Activated naive CD8-positive, alpha-beta T cell (primary cell): Measurements from ENCODE around the gene AHNAK2.
"Not testable (repeated sequence)": the region's sequence is repeated elsewhere in the genome, so short reads cannot be mapped to it uniquely, and the experiment has no call there.

Experiments used
- H3K27ac Mint-ChIP-seq: one replicate; pipeline ENCODE4 v1.8.0; 2021; ENCODE audit warnings: mixed read lengths
- H3K27me3 Mint-ChIP-seq: one replicate; pipeline ENCODE4 v1.8.0; 2021; ENCODE audit warnings: mixed read lengths
- H3K36me3 Mint-ChIP-seq: one replicate; pipeline ENCODE4 v1.8.0; 2021; ENCODE audit warnings: mixed read lengths
- H3K4me1 Mint-ChIP-seq: one replicate; pipeline ENCODE4 v1.8.0; 2021; ENCODE audit warnings: low read depth, mixed read lengths
- H3K4me3 Mint-ChIP-seq: one replicate; pipeline ENCODE4 v1.8.0; 2021; ENCODE audit warnings: mild to moderate bottlenecking, mixed read lengths
- H3K9me3 Mint-ChIP-seq: one replicate; pipeline ENCODE4 v1.8.0; 2021; ENCODE audit warnings: low read depth, mixed read lengths

AHNAK2 gene

GRCh38 chr14:104908303-104908702 is 69.9 kb downstream of the AHNAK2 start:
- Mint-ChIP-seq H3K36me3 (peaks cover 7% of the 10 kb centered on the region), H3K9me3 (peaks cover 10% of the 10 kb centered on the region), H3K27me3 (peaks cover 32% of the 10 kb centered on the region), H3K27ac (no peak overlapping the region), H3K4me1 (no peaks in the 10 kb centered on the region), H3K4me3 (no peak overlapping the region)

DNA sequence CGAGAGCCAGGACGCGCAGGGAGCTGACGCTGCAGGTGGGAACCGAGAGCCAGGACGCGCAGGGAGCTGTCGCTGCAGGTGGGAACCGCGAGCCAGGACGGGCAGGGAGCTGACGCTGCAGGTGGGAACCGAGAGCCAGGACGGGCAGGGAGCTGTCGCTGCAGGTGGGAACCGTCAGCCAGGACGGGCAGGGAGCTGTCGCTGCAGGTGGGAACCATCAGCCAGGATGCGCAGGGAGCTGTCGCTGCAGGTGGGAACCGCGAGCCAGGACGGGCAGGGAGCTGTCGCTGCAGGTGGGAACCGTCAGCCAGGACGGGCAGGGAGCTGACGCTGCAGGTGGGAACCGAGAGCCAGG is 72.6 kb downstream of the AHNAK2 start:
- not testable (repeated sequence) for H3K36me3 Mint-ChIP-seq, H3K27ac Mint-ChIP-seq, H3K9me3 Mint-ChIP-seq, H3K4me3 Mint-ChIP-seq, H3K4me1 Mint-ChIP-seq
- peaks cover 22% of the 10 kb centered on the region for H3K27me3 Mint-ChIP-seq

- not testable (repeated sequence) for H3K36me3 Mint-ChIP-seq, H3K4me3 Mint-ChIP-seq, H3K27ac Mint-ChIP-seq, H3K9me3 Mint-ChIP-seq, H3K4me1 Mint-ChIP-seq
- peaks cover 17% of the 10 kb centered on the region for H3K27me3 Mint-ChIP-seq
Measured at GRCh38 chr14:104904650-104905578, 73.3 kb downstream of the AHNAK2 start.

DNA sequence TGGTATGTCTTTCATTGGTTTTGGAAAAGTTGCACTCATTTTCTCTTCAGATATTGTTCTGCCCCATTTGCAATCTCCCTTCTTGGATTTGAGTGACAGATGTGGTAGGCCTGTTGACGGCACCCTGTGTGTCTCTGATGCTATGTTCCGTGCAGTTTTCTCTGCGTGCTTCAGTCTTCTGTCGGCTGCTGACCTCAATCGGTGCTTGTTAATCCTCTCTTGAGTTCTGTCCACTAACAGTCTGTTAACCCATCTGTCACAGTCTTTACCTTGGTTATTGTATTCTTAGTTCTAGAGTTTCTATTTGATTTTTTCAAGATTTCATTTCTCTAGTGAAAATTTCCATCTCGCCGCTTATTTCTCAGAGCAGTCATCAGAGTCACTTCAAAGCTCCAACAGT is 74.2 kb downstream of the AHNAK2 start:
- Mint-ChIP-seq H3K36me3 (no peaks in the 10 kb centered on the region), H3K27me3 (peaks cover 13% of the 10 kb centered on the region), H3K9me3 (no peaks in the 10 kb centered on the region), H3K4me1 (no peaks in the 10 kb centered on the region), H3K27ac (no peak overlapping the region), H3K4me3 (no peak overlapping the region)

DNA sequence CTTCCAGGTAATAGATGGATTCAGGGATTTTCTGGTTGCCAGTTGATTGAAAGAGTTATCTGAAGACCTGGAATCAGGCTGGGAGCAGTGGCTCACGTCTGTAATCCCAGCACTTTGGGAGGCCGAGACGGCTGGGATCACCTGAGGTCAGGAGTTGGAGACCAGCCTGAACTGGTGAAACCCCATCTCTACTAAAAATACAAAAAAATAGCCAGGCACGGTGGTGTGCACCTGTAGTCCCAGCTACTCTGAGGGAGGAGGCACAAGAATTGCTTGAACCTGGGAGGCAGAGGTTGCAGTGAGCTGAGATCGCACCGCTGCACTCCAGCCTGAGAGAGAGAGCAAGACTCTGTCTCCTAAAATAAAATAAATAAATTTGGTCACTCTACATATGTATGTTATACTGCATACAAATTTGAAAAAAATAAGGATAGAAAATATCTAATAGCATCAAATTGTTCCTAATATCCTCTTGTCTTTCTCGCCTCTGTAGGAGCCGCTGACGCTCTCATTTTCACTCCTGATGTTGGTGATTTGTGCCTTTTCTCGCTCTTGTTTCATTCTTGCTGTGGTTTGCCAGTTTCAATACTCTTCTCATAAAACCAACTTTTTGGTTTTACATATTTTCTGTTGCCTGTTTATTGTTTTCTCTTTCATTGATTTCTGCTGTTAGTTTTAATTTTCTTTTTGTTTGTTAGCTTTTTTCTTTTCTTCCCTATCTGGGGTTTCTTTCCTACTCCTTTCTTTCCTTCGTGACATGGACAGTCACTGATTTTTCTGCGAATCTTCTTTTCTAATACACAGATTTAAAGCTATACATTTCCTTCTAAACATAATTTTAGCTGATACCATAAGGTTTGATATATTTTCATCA is 77.3 kb downstream of the AHNAK2 start:
- Mint-ChIP-seq H3K36me3 (no peaks in the 10 kb centered on the region), H3K4me1 (no peaks in the 10 kb centered on the region), H3K4me3 (no peak overlapping the region), H3K27me3 (peaks cover 13% of the 10 kb centered on the region), H3K27ac (no peak overlapping the region), H3K9me3 (no peaks in the 10 kb centered on the region)

DNA sequence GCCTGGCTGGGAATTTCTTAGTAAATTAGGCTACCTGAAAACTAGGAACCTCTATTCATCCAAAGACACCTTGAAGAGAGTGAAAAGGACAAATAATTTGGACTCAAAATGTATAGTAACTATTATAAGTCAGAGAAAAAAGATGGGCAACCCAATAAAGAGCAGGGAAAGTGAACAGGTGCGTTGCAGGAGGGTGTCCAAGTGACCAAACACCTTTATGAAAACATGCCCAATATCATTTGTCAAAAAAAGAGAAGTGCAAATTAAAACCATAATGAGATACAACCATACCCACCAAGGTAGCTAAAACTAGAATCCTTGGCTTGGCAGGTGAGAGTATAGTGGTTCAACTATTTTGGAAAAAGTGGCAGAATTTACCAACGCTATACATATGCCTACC is 78.4 kb downstream of the AHNAK2 start:
- no peaks in the 10 kb centered on the region for H3K4me1 Mint-ChIP-seq
- no peaks in the 10 kb centered on the region for H3K9me3 Mint-ChIP-seq
- H3K27ac Mint-ChIP-seq = no peak overlapping the region
- H3K27me3 Mint-ChIP-seq = peaks cover 11% of the 10 kb centered on the region
- no peaks in the 10 kb centered on the region for H3K36me3 Mint-ChIP-seq
- H3K4me3 Mint-ChIP-seq = no peak overlapping the region

DNA sequence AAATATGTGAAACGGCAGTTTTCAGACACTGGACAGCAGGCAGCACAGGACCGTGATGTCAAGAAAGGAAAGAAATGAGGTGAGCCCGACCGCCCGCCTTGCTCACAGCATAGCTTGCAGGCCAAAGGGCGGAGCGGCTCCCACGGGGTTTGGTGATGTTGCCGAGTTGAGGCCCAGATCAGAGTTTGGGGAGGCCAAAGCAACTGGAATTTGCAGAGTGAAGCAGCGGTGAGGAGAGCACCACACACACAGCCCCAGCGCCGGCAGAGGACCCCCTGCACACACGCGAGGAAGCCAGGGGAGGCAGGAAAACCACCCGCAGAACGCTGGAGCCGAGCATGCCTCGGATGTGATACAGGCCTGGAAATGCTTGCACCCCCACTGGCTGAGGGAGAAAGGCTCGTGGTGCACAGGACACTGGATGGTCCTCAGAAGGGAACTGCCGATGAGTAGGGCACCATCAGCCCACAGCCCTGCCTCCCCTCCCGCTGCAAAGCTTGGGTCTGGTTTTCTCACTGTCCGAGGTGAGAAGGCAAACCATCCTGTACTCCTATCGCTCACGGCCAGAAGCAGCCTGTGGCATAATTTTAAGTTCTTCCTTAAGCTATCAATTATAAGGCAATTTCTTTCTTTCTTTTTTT is 79.2 kb downstream of the AHNAK2 start:
- Mint-ChIP-seq H3K36me3 (no peaks in the 10 kb centered on the region), H3K4me1 (no peaks in the 10 kb centered on the region), H3K27me3 (peaks cover 4% of the 10 kb centered on the region), H3K9me3 (no peaks in the 10 kb centered on the region), H3K4me3 (no peak overlapping the region), H3K27ac (no peak overlapping the region)

DNA sequence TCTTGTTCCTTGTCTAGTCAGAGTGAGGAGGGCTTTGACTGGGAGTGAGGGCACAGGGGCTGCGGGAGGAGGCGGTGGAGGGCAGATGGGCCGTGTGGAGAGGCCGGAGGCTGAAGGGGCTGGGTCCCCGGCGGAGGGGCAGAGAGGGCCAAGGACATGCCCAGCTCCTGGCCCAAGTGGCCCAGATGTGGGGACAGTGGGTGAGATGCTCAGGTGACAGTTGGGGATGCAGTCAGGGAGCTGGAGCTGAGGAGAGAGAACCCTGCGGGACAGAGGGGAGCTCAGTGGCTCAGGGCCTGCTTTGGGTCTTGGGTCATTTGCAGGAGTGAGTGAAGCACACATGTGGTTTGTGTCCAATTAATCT is 80.0 kb downstream of the AHNAK2 start:
- Mint-ChIP-seq H3K36me3 (no peaks in the 10 kb centered on the region), H3K9me3 (no peaks in the 10 kb centered on the region), H3K27me3 (peaks cover under 1% of the 10 kb centered on the region), H3K4me1 (no peaks in the 10 kb centered on the region), H3K4me3 (no peak overlapping the region), H3K27ac (no peak overlapping the region)

- H3K4me3 Mint-ChIP-seq = no peak overlapping the region
- no peak overlapping the region for H3K27ac Mint-ChIP-seq
- H3K4me1 Mint-ChIP-seq = no peaks in the 10 kb centered on the region
- no peaks in the 10 kb centered on the region for H3K36me3 Mint-ChIP-seq
- no peaks in the 10 kb centered on the region for H3K27me3 Mint-ChIP-seq
- H3K9me3 Mint-ChIP-seq = no peaks in the 10 kb centered on the region
Measured at GRCh38 chr14:104897330-104898194, 80.6 kb downstream of the AHNAK2 start.

GRCh38 chr14:104895786-104896661 is 82.2 kb downstream of the AHNAK2 start:
- no peaks in the 10 kb centered on the region for H3K9me3 Mint-ChIP-seq

GRCh38 chr14:104895207-104895785 is 82.9 kb downstream of the AHNAK2 start:
- Mint-ChIP-seq H3K9me3 (no peaks in the 10 kb centered on the region), H3K4me1 (no peaks in the 10 kb centered on the region), H3K27me3 (no peaks in the 10 kb centered on the region), H3K27ac (no peak overlapping the region), H3K4me3 (no peak overlapping the region), H3K36me3 (no peaks in the 10 kb centered on the region)

More at GRCh38 chr14:104895786-104896661, 82.2 kb downstream of the AHNAK2 start:
- no peaks in the 10 kb centered on the region for H3K27me3 Mint-ChIP-seq
- H3K27ac Mint-ChIP-seq = no peak overlapping the region
- H3K36me3 Mint-ChIP-seq = no peaks in the 10 kb centered on the region
- no peak overlapping the region for H3K4me3 Mint-ChIP-seq
- H3K4me1 Mint-ChIP-seq = no peaks in the 10 kb centered on the region

GRCh38 chr14:104894331-104895206 is 83.6 kb downstream of the AHNAK2 start:
- no peak overlapping the region for H3K4me3 Mint-ChIP-seq
- H3K4me1 Mint-ChIP-seq = no peaks in the 10 kb centered on the region
- no peaks in the 10 kb centered on the region for H3K27me3 Mint-ChIP-seq
- no peaks in the 10 kb centered on the region for H3K9me3 Mint-ChIP-seq
- no peak overlapping the region for H3K27ac Mint-ChIP-seq
- H3K36me3 Mint-ChIP-seq = no peaks in the 10 kb centered on the region
